SU-DHL-6 (cell line): ENCODE measurements around the gene SMURF2.

Source experiments
- H2AFZ ChIP-seq: fragments of 200-600 bp; sonication (generic); 2 replicates; pipeline ENCODE4 v1.6.1; 2014; ENCODE audit warnings: low read depth, mild to moderate bottlenecking, moderate library complexity, mixed read lengths, antibody characterized with exemption, low read length; ENCODE audit not compliant: severe bottlenecking
- H3F3A ChIP-seq: fragments of 200-600 bp; shearing (Covaris generic); 2 replicates; pipeline ENCODE4 v1.6.0; 2016; ENCODE audit warnings: antibody characterized with exemption, mild to moderate bottlenecking; ENCODE audit not compliant: insufficient read depth
- H3K27ac ChIP-seq: fragments of 200-600 bp; sonication (generic); 2 replicates; pipeline ENCODE4 v1.5.1; 2016; ENCODE audit warnings: low read depth, mild to moderate bottlenecking, low read length, moderate library complexity, mixed read lengths
- H3K27me3 ChIP-seq: fragments of 200-600 bp; sonication (generic), shearing (Covaris generic); 2 replicates; pipeline ENCODE4 v1.6.0; 2014; ENCODE audit warnings: mild to moderate bottlenecking, low read length
- H3K36me3 ChIP-seq: fragments of 200-600 bp; sonication (generic); 2 replicates; pipeline ENCODE4 v1.6.1; 2014; ENCODE audit warnings: mild to moderate bottlenecking, low read length, mixed read lengths
- H3K4me2 ChIP-seq: fragments of 300-600, 200-600 bp; shearing (Covaris generic), sonication (generic); 2 replicates; pipeline ENCODE4 v1.6.0; 2014; ENCODE audit warnings: low read length, low read depth, mild to moderate bottlenecking; ENCODE audit not compliant: poor library complexity, severe bottlenecking
- H3K4me3 ChIP-seq: fragments of 200-600 bp; sonication (generic); 2 replicates; pipeline ENCODE4 v1.5.1; 2014; ENCODE audit warnings: antibody characterized with exemption, low read length, mild to moderate bottlenecking, mixed read lengths; ENCODE audit not compliant: insufficient read depth, poor library complexity, severe bottlenecking
- H3K79me2 ChIP-seq: fragments of 200-600 bp; sonication (generic); 2 replicates; pipeline ENCODE4 v1.6.1; 2014; ENCODE audit warnings: mild to moderate bottlenecking, low read length, moderate library complexity; ENCODE audit not compliant: insufficient read depth
- H3K9ac ChIP-seq: fragments of 200-600 bp; sonication (generic); 2 replicates; pipeline ENCODE4 v1.7.0; 2014; ENCODE audit warnings: mild to moderate bottlenecking, low read length
- H3K9me2 ChIP-seq: fragments of 200-600 bp; sonication (generic); replicated peaks from 2 replicates; pipeline ENCODE4 v1.6.1; 2014; ENCODE audit warnings: low read length; ENCODE audit not compliant: insufficient read depth
- H3K9me3 ChIP-seq: fragments of 200-600 bp; sonication (generic); 2 replicates; pipeline ENCODE4 v1.6.1; 2014; ENCODE audit warnings: low read length, mixed read lengths; ENCODE audit not compliant: insufficient read depth
- H4K20me1 ChIP-seq: fragments of 200-600 bp; sonication (generic); 2 replicates; pipeline ENCODE4 v1.6.1; 2014; ENCODE audit warnings: low read depth, mild to moderate bottlenecking, antibody characterized with exemption, low read length, moderate library complexity, mixed read lengths
- EZH2phosphoT487 ChIP-seq: fragments of 200-600 bp; sonication (generic), shearing (Covaris generic); conservative IDR thresholded peaks from 2 replicates; pipeline ENCODE4 v1.6.1; 2018; ENCODE audit warnings: mild to moderate bottlenecking, antibody characterized with exemption, low read length, moderate library complexity, mixed read lengths
- TF ChIP-seq, protein P1 (sequence below): fragments of 200-600 bp; sonication (generic); IDR thresholded peaks from one replicate; pipeline ENCODE4 v1.5.1; 2017; ENCODE audit warnings: antibody characterized with exemption, mild to moderate bottlenecking, low read length, moderate library complexity; ENCODE audit not compliant: insufficient read depth, poor library complexity, severe bottlenecking

The SMURF2 gene

DNA sequence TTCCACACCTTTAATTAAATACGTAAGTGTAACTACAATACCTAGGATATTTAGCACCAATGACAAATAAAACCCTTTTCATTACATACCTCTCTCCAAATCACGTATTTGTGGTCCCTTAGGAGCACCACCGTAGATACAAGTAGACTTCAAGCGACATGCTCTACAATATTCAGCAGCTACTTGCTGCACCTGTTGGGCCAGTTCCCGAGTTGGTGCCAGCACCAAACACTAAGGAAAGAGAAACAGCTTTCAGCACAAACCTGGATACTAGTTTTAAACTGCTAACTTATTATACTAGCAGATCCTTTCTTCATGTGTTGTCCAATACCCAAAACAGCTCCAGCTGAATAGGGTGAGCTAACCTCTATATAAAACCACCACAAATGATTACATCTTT is 158.8 kb downstream of the SMURF2 start:
- Histone ChIP-seq H3K9me3 (no peaks in the 10 kb centered on the region), H3K4me2 (no peak overlapping the region), H3K9me2 (no peaks in the 10 kb centered on the region), H3K27me3 (no peaks in the 10 kb centered on the region), H3K27ac (no peak overlapping the region), H3K9ac (no peak overlapping the region), H4K20me1 (peaks cover 63% of the 10 kb centered on the region), H3K36me3 (peaks cover 67% of the 10 kb centered on the region), H3F3A (peaks cover 73% of the 10 kb centered on the region), H3K79me2 (peaks cover 72% of the 10 kb centered on the region), H2AFZ (no peak overlapping the region), H3K4me3 (no peak overlapping the region)
- no peak for TF ChIP-seq EZH2phosphoT487
- TF ChIP-seq, protein P1, sequence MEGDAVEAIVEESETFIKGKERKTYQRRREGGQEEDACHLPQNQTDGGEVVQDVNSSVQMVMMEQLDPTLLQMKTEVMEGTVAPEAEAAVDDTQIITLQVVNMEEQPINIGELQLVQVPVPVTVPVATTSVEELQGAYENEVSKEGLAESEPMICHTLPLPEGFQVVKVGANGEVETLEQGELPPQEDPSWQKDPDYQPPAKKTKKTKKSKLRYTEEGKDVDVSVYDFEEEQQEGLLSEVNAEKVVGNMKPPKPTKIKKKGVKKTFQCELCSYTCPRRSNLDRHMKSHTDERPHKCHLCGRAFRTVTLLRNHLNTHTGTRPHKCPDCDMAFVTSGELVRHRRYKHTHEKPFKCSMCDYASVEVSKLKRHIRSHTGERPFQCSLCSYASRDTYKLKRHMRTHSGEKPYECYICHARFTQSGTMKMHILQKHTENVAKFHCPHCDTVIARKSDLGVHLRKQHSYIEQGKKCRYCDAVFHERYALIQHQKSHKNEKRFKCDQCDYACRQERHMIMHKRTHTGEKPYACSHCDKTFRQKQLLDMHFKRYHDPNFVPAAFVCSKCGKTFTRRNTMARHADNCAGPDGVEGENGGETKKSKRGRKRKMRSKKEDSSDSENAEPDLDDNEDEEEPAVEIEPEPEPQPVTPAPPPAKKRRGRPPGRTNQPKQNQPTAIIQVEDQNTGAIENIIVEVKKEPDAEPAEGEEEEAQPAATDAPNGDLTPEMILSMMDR, result no peak

DNA sequence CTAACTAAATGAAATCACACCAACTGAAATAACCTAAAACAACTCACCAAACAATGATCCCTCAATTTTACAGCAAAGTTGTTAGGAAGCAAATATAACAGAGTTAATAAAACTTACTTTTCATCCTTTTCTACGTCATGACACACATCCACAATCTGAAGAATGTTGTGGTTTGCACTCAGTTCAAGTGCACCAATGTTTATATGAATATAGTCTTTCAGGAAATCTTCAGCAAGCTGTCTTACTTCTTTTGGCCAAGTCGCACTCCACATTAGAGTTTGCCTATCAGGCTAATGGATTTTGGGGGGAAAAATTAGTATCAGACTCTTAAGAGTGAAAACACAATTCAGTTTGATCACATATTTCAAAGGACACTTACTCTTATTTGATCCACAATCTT is 159.3 kb downstream of the SMURF2 start:
- Histone ChIP-seq H3K27ac (no peak overlapping the region), H4K20me1 (peaks cover 60% of the 10 kb centered on the region), H3K9ac (no peak overlapping the region), H3K27me3 (no peaks in the 10 kb centered on the region), H3K79me2 (peaks cover 67% of the 10 kb centered on the region), H3K9me2 (no peaks in the 10 kb centered on the region), H2AFZ (no peak overlapping the region), H3K4me3 (no peak overlapping the region), H3K4me2 (no peak overlapping the region), H3K36me3 (peaks cover 67% of the 10 kb centered on the region), H3F3A (peaks cover 79% of the 10 kb centered on the region), H3K9me3 (no peaks in the 10 kb centered on the region)
- TF ChIP-seq EZH2phosphoT487, result no peak
- TF ChIP-seq, protein P1, result no peak

DNA sequence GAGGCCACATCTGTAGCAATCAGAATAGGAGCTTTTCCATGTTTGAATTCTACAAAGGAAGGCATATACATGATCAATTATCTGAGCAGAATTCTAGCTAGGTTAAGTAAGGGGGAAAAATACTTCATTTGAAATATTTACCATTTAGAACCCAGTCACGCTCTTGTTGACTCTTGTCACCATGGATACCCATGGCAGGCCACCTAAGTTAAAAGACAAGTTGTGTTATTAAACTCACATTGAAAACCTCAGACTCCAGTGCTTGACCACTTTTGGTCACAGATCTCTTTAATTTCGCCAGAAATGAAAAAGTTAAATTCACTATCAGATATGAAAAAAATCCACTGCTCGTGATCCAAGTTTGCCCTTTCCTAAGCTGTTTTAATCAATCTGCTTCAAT is 160.1 kb downstream of the SMURF2 start:
- H3K4me3 ChIP-seq, result no peak overlapping the region
- no peak overlapping the region for H3K4me2 ChIP-seq
- H3K9me3 ChIP-seq, result no peaks in the 10 kb centered on the region
- no peaks in the 10 kb centered on the region for H3K27me3 ChIP-seq
- H3K27ac ChIP-seq, result no peak overlapping the region
- H3K9ac ChIP-seq, result no peak overlapping the region
- peaks cover 67% of the 10 kb centered on the region for H3K36me3 ChIP-seq
- peaks cover 56% of the 10 kb centered on the region for H4K20me1 ChIP-seq
- H3F3A ChIP-seq, result peaks cover 87% of the 10 kb centered on the region
- no peaks in the 10 kb centered on the region for H3K9me2 ChIP-seq
- TF ChIP-seq, protein P1, result no peak
- no peak for TF ChIP-seq EZH2phosphoT487
- H2AFZ ChIP-seq, result no peak overlapping the region
- H3K79me2 ChIP-seq, result peaks cover 59% of the 10 kb centered on the region
